SK-N-SH treated with all-trans-retinoic acid at 6 μM for 48 hours (cell line): Measurements from ENCODE around the gene EEF2.

ENCODE experiments used
- ATAC-seq: fragments of 200-7000 bp; cut with Tn5 transposase; 3 replicates; pipeline ENCODE4 v1.9.1; 2020; ENCODE audit warnings: mild to moderate bottlenecking, moderate library complexity
- ARNTL ChIP-seq: fragments of 450-650 bp; formaldehyde crosslinking; IDR thresholded peaks from 2 replicates; pipeline ENCODE4 v1.5.0; 2020; ENCODE audit warnings: low read depth, mild to moderate bottlenecking, moderate library complexity, borderline replicate concordance
- BACH2 ChIP-seq: fragments of 250-450 bp; sonication (Bioruptor Pico); IDR thresholded peaks from 2 replicates; pipeline ENCODE4 v1.9.0; 2021; ENCODE audit warnings: mild to moderate bottlenecking, borderline replicate concordance
- ESRRG ChIP-seq: fragments of 250-450 bp; sonication (Bioruptor Pico); IDR thresholded peaks from 2 replicates; pipeline ENCODE4 v1.6.1; 2021; ENCODE audit warnings: mild to moderate bottlenecking
- GLIS3 ChIP-seq: fragments of 250-450 bp; sonication (Bioruptor Pico); IDR thresholded peaks from 2 replicates; pipeline ENCODE4 v1.5.0; 2020; ENCODE audit warnings: mild to moderate bottlenecking, moderate library complexity
- ISL1 ChIP-seq: fragments of 250-450 bp; sonication (Bioruptor Pico); IDR thresholded peaks from 2 replicates; pipeline ENCODE4 v2.1.2; 2022; ENCODE audit warnings: mild to moderate bottlenecking, moderate library complexity
- OSR1 ChIP-seq: fragments of 250-450 bp; sonication (Bioruptor Pico); IDR thresholded peaks from 2 replicates; pipeline ENCODE4 v1.8.0; 2022; ENCODE audit warnings: moderate library complexity, mild to moderate bottlenecking, inconsistent platforms
- PATZ1 ChIP-seq: fragments of 250-450 bp; sonication (Bioruptor Pico); IDR thresholded peaks from 2 replicates; pipeline ENCODE4 v1.8.0; 2020; ENCODE audit warnings: mild to moderate bottlenecking, moderate library complexity, borderline replicate concordance
- PPARA ChIP-seq: fragments of 250-450 bp; sonication (Bioruptor Pico); IDR thresholded peaks from 2 replicates; pipeline ENCODE4 v1.5.0; 2020; ENCODE audit warnings: mild to moderate bottlenecking, borderline replicate concordance
- RARB ChIP-seq: fragments of 250-450 bp; sonication (Bioruptor Pico); IDR thresholded peaks from 2 replicates; pipeline ENCODE4 v1.8.0; 2021; ENCODE audit warnings: mild to moderate bottlenecking, moderate library complexity
- SNAI2 ChIP-seq: fragments of 250-450 bp; sonication (Bioruptor Pico); IDR thresholded peaks from 2 replicates; pipeline ENCODE4 v1.5.0; 2020; ENCODE audit warnings: mild to moderate bottlenecking, moderate library complexity
- TCF4 ChIP-seq: fragments of 250-450 bp; sonication (Bioruptor Pico); IDR thresholded peaks from 2 replicates; pipeline ENCODE4 v1.8.0; 2021; ENCODE audit warnings: mild to moderate bottlenecking, moderate library complexity, borderline replicate concordance
- TOX ChIP-seq: fragments of 250-450 bp; sonication (Bioruptor Pico); IDR thresholded peaks from 2 replicates; pipeline ENCODE4 v1.8.0; 2021; ENCODE audit warnings: mild to moderate bottlenecking, moderate library complexity, borderline replicate concordance
- TSHZ2 ChIP-seq: fragments of 250-450 bp; sonication (Bioruptor Pico); IDR thresholded peaks from 2 replicates; pipeline ENCODE4 v1.5.0; 2020; ENCODE audit warnings: mild to moderate bottlenecking, moderate library complexity
- ZC3H10 ChIP-seq: fragments of 250-450 bp; sonication (Bioruptor Pico); IDR thresholded peaks from 2 replicates; pipeline ENCODE4 v1.5.1; 2021; ENCODE audit warnings: mild to moderate bottlenecking, moderate library complexity
- ZFP3 ChIP-seq: fragments of 250-450 bp; sonication (Bioruptor Pico); IDR thresholded peaks from 2 replicates; pipeline ENCODE4 v1.5.0; 2020; ENCODE audit warnings: mild to moderate bottlenecking, moderate library complexity
- ZFP30 ChIP-seq: fragments of 450-650 bp; formaldehyde crosslinking; IDR thresholded peaks from 2 replicates; pipeline ENCODE4 v1.5.0; 2022; ENCODE audit warnings: mild to moderate bottlenecking, moderate library complexity
- ZNF565 ChIP-seq: fragments of 450-650 bp; formaldehyde crosslinking; conservative IDR thresholded peaks from 2 replicates; pipeline ENCODE4 v1.5.0; 2020; ENCODE audit warnings: low read depth, mild to moderate bottlenecking, moderate library complexity
- ZNF70 ChIP-seq: fragments of 450-650 bp; formaldehyde crosslinking; IDR thresholded peaks from 2 replicates; pipeline ENCODE4 v1.5.0; 2020; ENCODE audit warnings: mild to moderate bottlenecking, moderate library complexity
- ZNF8 ChIP-seq: fragments of 450-650 bp; formaldehyde crosslinking; IDR thresholded peaks from 2 replicates; pipeline ENCODE4 v1.5.0; 2020; ENCODE audit warnings: mild to moderate bottlenecking, moderate library complexity
- TF ChIP-seq, protein P1 (sequence below): fragments of 250-450 bp; sonication (Bioruptor Pico); IDR thresholded peaks from 2 replicates; pipeline ENCODE4 v1.8.0; 2021; ENCODE audit warnings: low read depth, mild to moderate bottlenecking, moderate library complexity, borderline replicate concordance
- TF ChIP-seq, protein P2 (sequence below): fragments of 250-450 bp; sonication (Bioruptor Pico); IDR thresholded peaks from 2 replicates; pipeline ENCODE4 v1.5.1; 2020; ENCODE audit warnings: low read depth, mild to moderate bottlenecking, moderate library complexity

Gene EEF2

DNA sequence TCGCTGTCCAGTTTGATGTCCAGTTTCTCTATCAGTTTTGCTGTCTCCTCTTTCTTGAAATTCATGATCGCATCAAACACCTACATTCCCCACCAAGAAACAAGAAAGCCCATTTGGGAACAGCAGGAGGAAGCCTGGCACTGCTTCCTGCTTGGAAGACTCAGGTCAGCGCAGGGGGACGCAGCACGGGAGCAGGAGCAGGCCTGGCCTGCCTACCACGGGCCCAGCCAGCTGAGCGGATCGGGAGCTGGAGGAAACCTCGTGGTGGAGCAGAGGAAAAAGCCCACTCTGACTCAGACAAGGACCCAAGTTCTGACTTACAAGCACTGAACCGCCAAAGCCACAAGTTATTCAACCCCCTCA, 3.9 kb downstream of the EEF2 start:
- no peak for TF ChIP-seq PPARA (CRISPR knock-in tag)
- no peak for TF ChIP-seq ESRRG (CRISPR knock-in tag)
- no peak for TF ChIP-seq ZC3H10 (CRISPR knock-in tag)
- no peak for TF ChIP-seq ZNF8 (CRISPR knock-in tag)
- TF ChIP-seq TCF4, result no peak
- TF ChIP-seq PATZ1 (CRISPR knock-in tag), result no peak
- TF ChIP-seq RARB (CRISPR knock-in tag), result no peak
- no peak for TF ChIP-seq GLIS3 (CRISPR knock-in tag)
- no peak for TF ChIP-seq BACH2 (CRISPR knock-in tag)
- TF ChIP-seq TSHZ2, result no peak
- no peak for TF ChIP-seq ZNF70
- no peak for TF ChIP-seq SNAI2 (CRISPR knock-in tag)
- no peak for TF ChIP-seq ZFP30 (CRISPR knock-in tag)
- no peak for TF ChIP-seq ZNF565
- TF ChIP-seq ZFP3, result no peak
- no peak for TF ChIP-seq ARNTL (CRISPR knock-in tag)
- no peak for ATAC-seq

DNA sequence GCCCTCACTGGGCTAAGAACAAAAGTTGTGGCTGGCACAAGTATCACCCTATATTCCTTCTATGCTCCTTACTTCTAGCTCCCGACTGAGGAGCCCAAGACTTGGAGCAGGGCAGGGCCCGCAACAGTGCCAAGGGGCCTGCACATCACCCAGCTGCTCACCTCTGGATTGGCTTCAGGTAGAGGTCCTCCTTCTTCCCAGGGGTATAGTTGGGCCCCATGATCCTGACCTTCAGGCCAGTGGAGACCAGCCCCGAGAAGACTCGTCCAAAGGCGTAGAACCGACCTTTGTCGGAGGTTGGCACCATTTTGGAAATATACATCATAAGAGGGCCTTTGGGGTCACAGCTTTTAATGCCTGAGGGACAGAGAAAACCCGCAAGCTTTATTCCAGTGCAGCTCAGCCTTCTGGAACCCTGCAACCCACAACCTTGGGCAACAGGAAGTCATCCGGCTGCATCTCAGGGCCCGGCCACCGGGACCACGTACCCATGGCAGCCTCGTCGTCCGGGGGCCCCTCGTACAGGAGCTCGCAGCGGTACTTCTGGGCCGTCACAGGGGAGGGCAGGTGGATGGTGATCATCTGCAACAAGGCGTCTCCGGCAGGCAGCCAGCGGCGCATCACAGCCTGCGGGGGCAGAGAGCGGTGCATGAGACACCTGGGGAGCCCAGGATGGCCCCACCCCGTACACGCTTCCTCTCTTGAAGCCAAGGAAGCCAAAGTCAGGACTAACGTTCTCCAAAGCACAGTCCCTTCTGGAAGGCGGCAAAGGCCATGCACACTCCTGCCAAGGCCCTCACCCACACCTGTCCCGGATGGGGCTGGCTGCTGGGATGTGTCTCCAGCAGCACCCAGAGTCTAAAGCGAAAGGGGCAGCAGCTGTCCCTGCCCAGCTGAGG, 4.7 kb downstream of the EEF2 start:
- no peak for ATAC-seq

DNA sequence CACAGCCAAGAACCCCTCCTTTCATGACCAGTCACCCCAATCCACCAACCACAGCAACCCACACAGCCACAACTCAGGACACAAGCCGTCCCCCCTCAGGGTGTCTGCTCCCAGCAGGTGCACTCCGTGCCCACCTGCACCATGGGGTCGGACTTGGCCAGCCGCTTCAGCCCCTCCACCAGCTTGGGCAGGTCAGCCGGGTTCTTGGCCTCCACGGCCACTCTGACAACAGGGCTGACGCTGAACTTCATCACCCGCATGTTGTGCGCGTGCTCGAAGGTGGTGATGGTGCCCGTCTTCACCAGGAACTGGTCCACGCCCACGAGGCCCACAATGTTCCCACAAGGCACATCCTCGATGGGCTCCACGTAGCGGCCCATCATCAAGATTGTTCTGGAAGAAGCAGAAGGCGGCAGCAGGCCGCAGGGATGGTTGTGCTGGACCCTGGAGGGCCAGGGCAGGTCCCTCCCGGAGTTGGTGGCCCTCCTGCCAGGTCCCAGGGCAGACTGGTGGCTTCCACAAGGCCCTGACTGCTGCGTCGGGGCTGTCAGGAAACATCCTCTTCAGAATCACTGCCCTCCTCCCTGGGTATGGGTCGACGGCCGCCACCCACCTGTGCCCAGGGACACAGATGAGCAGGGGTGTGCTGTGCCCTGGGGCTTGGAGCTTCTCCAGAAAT, 5.5 kb downstream of the EEF2 start:
- no peak for ATAC-seq
- TF ChIP-seq ZNF565 (no peak), RARB (CRISPR knock-in tag) (no peak), ESRRG (CRISPR knock-in tag) (no peak), PPARA (CRISPR knock-in tag) (no peak), ISL1 (CRISPR knock-in tag) (no peak), BACH2 (CRISPR knock-in tag) (no peak), TOX (CRISPR knock-in tag) (no peak), ZC3H10 (CRISPR knock-in tag) (no peak), TCF4 (no peak)
- TF ChIP-seq, protein P1, sequence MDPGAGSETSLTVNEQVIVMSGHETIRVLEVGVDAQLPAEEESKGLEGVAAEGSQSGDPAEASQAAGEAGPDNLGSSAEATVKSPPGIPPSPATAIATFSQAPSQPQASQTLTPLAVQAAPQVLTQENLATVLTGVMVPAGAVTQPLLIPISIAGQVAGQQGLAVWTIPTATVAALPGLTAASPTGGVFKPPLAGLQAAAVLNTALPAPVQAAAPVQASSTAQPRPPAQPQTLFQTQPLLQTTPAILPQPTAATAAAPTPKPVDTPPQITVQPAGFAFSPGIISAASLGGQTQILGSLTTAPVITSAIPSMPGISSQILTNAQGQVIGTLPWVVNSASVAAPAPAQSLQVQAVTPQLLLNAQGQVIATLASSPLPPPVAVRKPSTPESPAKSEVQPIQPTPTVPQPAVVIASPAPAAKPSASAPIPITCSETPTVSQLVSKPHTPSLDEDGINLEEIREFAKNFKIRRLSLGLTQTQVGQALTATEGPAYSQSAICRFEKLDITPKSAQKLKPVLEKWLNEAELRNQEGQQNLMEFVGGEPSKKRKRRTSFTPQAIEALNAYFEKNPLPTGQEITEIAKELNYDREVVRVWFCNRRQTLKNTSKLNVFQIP (CRISPR knock-in tag), result no peak
- TF ChIP-seq, protein P2, sequence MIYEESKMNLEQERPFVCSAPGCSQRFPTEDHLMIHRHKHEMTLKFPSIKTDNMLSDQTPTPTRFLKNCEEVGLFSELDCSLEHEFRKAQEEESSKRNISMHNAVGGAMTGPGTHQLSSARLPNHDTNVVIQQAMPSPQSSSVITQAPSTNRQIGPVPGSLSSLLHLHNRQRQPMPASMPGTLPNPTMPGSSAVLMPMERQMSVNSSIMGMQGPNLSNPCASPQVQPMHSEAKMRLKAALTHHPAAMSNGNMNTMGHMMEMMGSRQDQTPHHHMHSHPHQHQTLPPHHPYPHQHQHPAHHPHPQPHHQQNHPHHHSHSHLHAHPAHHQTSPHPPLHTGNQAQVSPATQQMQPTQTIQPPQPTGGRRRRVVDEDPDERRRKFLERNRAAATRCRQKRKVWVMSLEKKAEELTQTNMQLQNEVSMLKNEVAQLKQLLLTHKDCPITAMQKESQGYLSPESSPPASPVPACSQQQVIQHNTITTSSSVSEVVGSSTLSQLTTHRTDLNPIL (CRISPR knock-in tag), result no peak

More for the DNA sequence above, 4.7 kb downstream of the EEF2 start:
- TF ChIP-seq OSR1 (CRISPR knock-in tag), result no peak
- TF ChIP-seq ARNTL (CRISPR knock-in tag), result no peak
- no peak for TF ChIP-seq PATZ1 (CRISPR knock-in tag)
- no peak for TF ChIP-seq PPARA (CRISPR knock-in tag)
